ENCODE data around the gene CMPK1.
A peak's percentile ranks its signal among the peaks of the same experiment; 100 is the strongest.

Gene CMPK1

GRCh38 chr1:47424336-47424982, 90.9 kb downstream of the CMPK1 start:
- H3K27ac ChIP-seq, result no peak overlapping the region
- no peak for TF ChIP-seq ZFX (IDR thresholded peaks at IDR 0.05; ENCODE audit: borderline replicate concordance)
- TF ChIP-seq CTCF (IDR thresholded peaks at IDR 0.05), result peak; percentile 92
